ENCODE results near the gene SPNS1.
"Not testable (repeated sequence)": the region's sequence is repeated elsewhere in the genome, so short reads cannot be mapped to it uniquely, and the experiment has no call there.

SPNS1 gene

GRCh38 chr16:28974437-28975157 is at the start of gene SPNS1:
Gene SPNS1 (plus strand): TSS chr16:28974778. CDS start chr16:28975152, 374 bp downstream.
- DNase-seq, result peak; percentile 97

GRCh38 chr16:28925386-28926228 is 49.0 kb upstream of the SPNS1 start:
- peak; percentile 88 for DNase-seq

GRCh38 chr16:28926284-28926683 is 48.3 kb upstream of the SPNS1 start:
- not testable (repeated sequence) for DNase-seq

GRCh38 chr16:28927815-28928214 is 46.8 kb upstream of the SPNS1 start:
- DNase-seq, result no peak

- no peak for DNase-seq
Measured at GRCh38 chr16:28930203-28930602, 44.4 kb upstream of the SPNS1 start.

GRCh38 chr16:28930652-28931051 is 43.9 kb upstream of the SPNS1 start:
- DNase-seq, result no peak

GRCh38 chr16:28931801-28932225 is 42.8 kb upstream of the SPNS1 start, which contains the start of gene CD19:
Gene CD19 (plus strand): TSS chr16:28931971. CDS start chr16:28932001, 30 bp downstream.
- DNase-seq, result no peak

GRCh38 chr16:28932339-28933141 is 42.0 kb upstream of the SPNS1 start:
- DNase-seq, result no peak

- DNase-seq, result no peak
Measured at GRCh38 chr16:28933171-28933570, 41.4 kb upstream of the SPNS1 start.

- no peak for DNase-seq
Measured at GRCh38 chr16:28935346-28935745, 39.2 kb upstream of the SPNS1 start.

- DNase-seq, result peak; percentile 89
Measured at GRCh38 chr16:28935924-28936783, 38.4 kb upstream of the SPNS1 start.

- DNase-seq, result no peak
Measured at GRCh38 chr16:28936784-28937155, 37.8 kb upstream of the SPNS1 start.

GRCh38 chr16:28937222-28937876 is 37.2 kb upstream of the SPNS1 start:
- no peak for DNase-seq

- no peak for DNase-seq
Measured at GRCh38 chr16:28938721-28939120, 35.9 kb upstream of the SPNS1 start.

- DNase-seq, result not testable (repeated sequence)
Measured at GRCh38 chr16:28939825-28940224, 34.8 kb upstream of the SPNS1 start.

- no peak for DNase-seq
Measured at GRCh38 chr16:28943281-28943680, 31.3 kb upstream of the SPNS1 start.

- no peak for DNase-seq
Measured at GRCh38 chr16:28946681-28947080, 27.9 kb upstream of the SPNS1 start.

GRCh38 chr16:28950648-28951409 is 23.7 kb upstream of the SPNS1 start, which contains the start of gene NFATC2IP:
Gene NFATC2IP (plus strand): TSS chr16:28950937. CDS start chr16:28951012, 75 bp downstream.
- peak; percentile 100 for DNase-seq

GRCh38 chr16:28951410-28951943 is 23.1 kb upstream of the SPNS1 start:
- DNase-seq, result no peak

GRCh38 chr16:28958216-28958615 is 16.4 kb upstream of the SPNS1 start:
- no peak for DNase-seq

All from stimulated activated CD4-positive, alpha-beta T cell treated with anti-CD3 and anti-CD28 coated beads, Interleukin-15, amount 100 ng/mL, for 24 hours (primary cell).